ENCODE measurements around the gene FOXN4. TPM values are rescaled to one million over a fixed set of nuclear protein-coding genes. Genes with fewer than 3 reads are reported as not detected.
A peak's percentile ranks its signal among the peaks of the same experiment; 100 is the strongest.

FOXN4 gene
- polyA plus RNA-seq, 1 donor (not counting 4 experiments of a cell fraction or from before 2014, with no cell fraction given) = not detected

DNA sequence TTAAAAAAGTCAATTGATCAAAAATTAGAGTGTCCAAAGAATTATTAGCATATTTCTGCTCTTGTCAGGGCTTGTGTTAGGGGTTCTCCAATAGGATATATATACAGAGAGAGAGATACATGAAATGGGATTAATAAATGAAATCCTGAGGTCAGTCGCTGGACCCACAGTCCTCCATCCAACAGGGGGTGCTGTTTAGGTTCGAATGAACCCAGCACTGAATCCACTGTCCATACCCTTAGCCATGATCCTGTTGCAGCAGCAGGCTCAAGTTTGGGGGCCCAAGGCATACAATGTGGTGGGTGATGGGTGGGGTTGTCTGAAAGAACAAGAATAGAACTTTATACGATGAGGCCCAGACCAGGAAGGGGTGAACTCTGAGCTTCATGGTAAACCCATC is 37.8 kb upstream of the FOXN4 start:
- TF ChIP-seq, protein P1, sequence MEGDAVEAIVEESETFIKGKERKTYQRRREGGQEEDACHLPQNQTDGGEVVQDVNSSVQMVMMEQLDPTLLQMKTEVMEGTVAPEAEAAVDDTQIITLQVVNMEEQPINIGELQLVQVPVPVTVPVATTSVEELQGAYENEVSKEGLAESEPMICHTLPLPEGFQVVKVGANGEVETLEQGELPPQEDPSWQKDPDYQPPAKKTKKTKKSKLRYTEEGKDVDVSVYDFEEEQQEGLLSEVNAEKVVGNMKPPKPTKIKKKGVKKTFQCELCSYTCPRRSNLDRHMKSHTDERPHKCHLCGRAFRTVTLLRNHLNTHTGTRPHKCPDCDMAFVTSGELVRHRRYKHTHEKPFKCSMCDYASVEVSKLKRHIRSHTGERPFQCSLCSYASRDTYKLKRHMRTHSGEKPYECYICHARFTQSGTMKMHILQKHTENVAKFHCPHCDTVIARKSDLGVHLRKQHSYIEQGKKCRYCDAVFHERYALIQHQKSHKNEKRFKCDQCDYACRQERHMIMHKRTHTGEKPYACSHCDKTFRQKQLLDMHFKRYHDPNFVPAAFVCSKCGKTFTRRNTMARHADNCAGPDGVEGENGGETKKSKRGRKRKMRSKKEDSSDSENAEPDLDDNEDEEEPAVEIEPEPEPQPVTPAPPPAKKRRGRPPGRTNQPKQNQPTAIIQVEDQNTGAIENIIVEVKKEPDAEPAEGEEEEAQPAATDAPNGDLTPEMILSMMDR (optimal IDR thresholded peaks at IDR 0.05 in 1 of 3, IDR thresholded peaks at IDR 0.05 in 1 of 3, conservative IDR thresholded peaks at IDR 0.05 in 1 of 3; ENCODE audit: extremely low read depth in 1 of 3, insufficient read depth in 2 of 3, low read length in 3 of 3) = peak in 2 of 3 experiments; percentile 12 to 22
- TF ChIP-seq EZH2 (IDR thresholded peaks at IDR 0.05; ENCODE audit: low read length) = no peak
- Histone ChIP-seq H3K79me2 (ENCODE audit: control insufficient read depth, insufficient read depth, low read length) (no peaks in the 10 kb centered on the region), H3K9me1 (ENCODE audit: control insufficient read depth, extremely low read depth, insufficient read depth, low read length) (no peaks in the 10 kb centered on the region), H3K9ac (ENCODE audit: control insufficient read depth, extremely low read depth, insufficient read depth, low read length) (no peak overlapping the region), H3K4me3 (ENCODE audit: control insufficient read depth in 2 of 3, extremely low read depth in 1 of 3, insufficient read depth in 2 of 3, low read depth in 1 of 3, low read length in 3 of 3) (no peak overlapping the region), H3K27ac (ENCODE audit: control insufficient read depth, insufficient read depth, low read length) (no peak overlapping the region), H3K36me3 (ENCODE audit: control insufficient read depth in 2 of 2, extremely low read depth in 1 of 2, insufficient read depth in 2 of 2, low read length in 2 of 2) (no peaks in the 10 kb centered on the region), H3K4me2 (ENCODE audit: control insufficient read depth, extremely low read depth, insufficient read depth, low read depth, low read length) (no peak overlapping the region), H4K20me1 (ENCODE audit: control insufficient read depth, extremely low read depth, insufficient read depth, low read length) (no peaks in the 10 kb centered on the region), H3K4me1 (ENCODE audit: control insufficient read depth, extremely low read depth, insufficient read depth, low read length) (no peaks in the 10 kb centered on the region), H2AFZ (ENCODE audit: control insufficient read depth, low read length) (no peak overlapping the region), H3K9me3 (ENCODE audit: control insufficient read depth, low read depth, low read length) (no peaks in the 10 kb centered on the region), H3K27me3 (ENCODE audit: control insufficient read depth, extremely low read depth, insufficient read depth, low read length) (no peaks in the 10 kb centered on the region)
- no peak for FAIRE-seq
- dilution Hi-C loops (cut with MboI; ENCODE audit: extremely low pct_ligation_motif_present, low sequenced_read_pairs) = no loop called here
- no peak for DNase-seq (ENCODE audit: low read depth, low spot score)

DNA sequence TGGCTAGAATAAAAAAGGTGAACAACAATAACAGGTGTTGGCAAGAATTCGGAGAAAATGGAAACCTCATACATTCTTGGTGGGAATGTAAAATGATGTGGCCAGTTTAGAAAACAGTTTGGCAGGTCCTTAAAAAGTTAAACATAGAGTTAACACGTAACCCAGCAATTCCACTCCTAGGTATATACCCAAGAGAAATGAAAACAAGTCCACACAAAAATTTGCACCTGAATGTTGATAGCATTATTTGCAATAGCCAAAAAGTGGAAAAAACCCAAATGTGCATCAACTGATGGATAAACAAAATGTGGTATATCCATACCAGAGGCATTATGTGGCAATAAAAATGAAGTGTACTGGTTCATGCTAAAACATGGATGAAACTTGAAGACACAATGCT is 36.3 kb upstream of the FOXN4 start:
- no peak for FAIRE-seq
- H3K79me2 ChIP-seq (ENCODE audit: control insufficient read depth, insufficient read depth, low read length) = no peaks in the 10 kb centered on the region
- H3K27me3 ChIP-seq (ENCODE audit: control insufficient read depth, extremely low read depth, insufficient read depth, low read length) = no peaks in the 10 kb centered on the region
- TF ChIP-seq, protein P1 (optimal IDR thresholded peaks at IDR 0.05 in 1 of 3, IDR thresholded peaks at IDR 0.05 in 1 of 3, conservative IDR thresholded peaks at IDR 0.05 in 1 of 3; ENCODE audit: extremely low read depth in 1 of 3, insufficient read depth in 2 of 3, low read length in 3 of 3) = no peak
- TF ChIP-seq EZH2 (IDR thresholded peaks at IDR 0.05; ENCODE audit: low read length) = no peak
- no peak overlapping the region for H3K9ac ChIP-seq (ENCODE audit: control insufficient read depth, extremely low read depth, insufficient read depth, low read length)
- H3K36me3 ChIP-seq (ENCODE audit: control insufficient read depth in 2 of 2, extremely low read depth in 1 of 2, insufficient read depth in 2 of 2, low read length in 2 of 2) = no peaks in the 10 kb centered on the region
- no peak overlapping the region for H3K27ac ChIP-seq (ENCODE audit: control insufficient read depth, insufficient read depth, low read length)
- no peak overlapping the region for H3K4me3 ChIP-seq (ENCODE audit: control insufficient read depth in 2 of 3, extremely low read depth in 1 of 3, insufficient read depth in 2 of 3, low read depth in 1 of 3, low read length in 3 of 3)
- no peaks in the 10 kb centered on the region for H3K9me3 ChIP-seq (ENCODE audit: control insufficient read depth, low read depth, low read length)
- no peaks in the 10 kb centered on the region for H3K4me1 ChIP-seq (ENCODE audit: control insufficient read depth, extremely low read depth, insufficient read depth, low read length)
- DNase-seq (ENCODE audit: low read depth, low spot score) = no peak
- no peaks in the 10 kb centered on the region for H4K20me1 ChIP-seq (ENCODE audit: control insufficient read depth, extremely low read depth, insufficient read depth, low read length)
- dilution Hi-C loops (cut with MboI; ENCODE audit: extremely low pct_ligation_motif_present, low sequenced_read_pairs) = no loop called here
- H3K4me2 ChIP-seq (ENCODE audit: control insufficient read depth, extremely low read depth, insufficient read depth, low read depth, low read length) = no peak overlapping the region
- H2AFZ ChIP-seq (ENCODE audit: control insufficient read depth, low read length) = no peak overlapping the region
- no peaks in the 10 kb centered on the region for H3K9me1 ChIP-seq (ENCODE audit: control insufficient read depth, extremely low read depth, insufficient read depth, low read length)

Data from keratinocyte (primary cell).